ENCODE measurements around the gene SLC5A1. TPM values are rescaled to one million over a fixed set of nuclear protein-coding genes. Genes with fewer than 3 reads are reported as not detected.

SLC5A1 gene
- total and polyA plus RNA-seq, 9 of the 15 experiments (the other 6 are each of a cell fraction or from before 2014, with no cell fraction given) = not detected

GRCh38 chr22:32018056-32018455, 25.0 kb upstream of the SLC5A1 start:
- TF ChIP-seq SMARCE1 (IDR thresholded peaks at IDR 0.05) = no peak
- no peak for TF ChIP-seq MAFF (IDR thresholded peaks at IDR 0.05; ENCODE audit: low read length)
- in situ Hi-C loops (cut with MboI) = no loop called here
- CTCF ChIA-PET (ENCODE audit: low intra/inter-chr PET ratio) = no interaction called here
- Histone ChIP-seq H3K27me3 (ENCODE audit: control insufficient read depth in 2 of 2, insufficient read depth in 2 of 2, low read length in 2 of 2) (no peaks in the 10 kb centered on the region), H3K4me3 (no peak overlapping the region), H3K9me1 (ENCODE audit: control insufficient read depth, insufficient read depth, low read length) (no peaks in the 10 kb centered on the region), H3K9me3 (replicated peaks; ENCODE audit: control insufficient read depth, insufficient read depth, low read depth, low read length) (no peaks in the 10 kb centered on the region), H2AFZ (ENCODE audit: low read depth, low read length) (no peak overlapping the region), H3K4me1 (replicated peaks in 1 of 2; ENCODE audit: control insufficient read depth in 2 of 2, insufficient read depth in 2 of 2, low read length in 2 of 2) (no peaks in the 10 kb centered on the region), H3K4me2 (ENCODE audit: insufficient read depth, low read length) (no peak overlapping the region), H3K27ac (ENCODE audit: extremely low read depth, low read depth, low read length) (no peak overlapping the region), H3K79me2 (ENCODE audit: control insufficient read depth, insufficient read depth, low read length) (no peaks in the 10 kb centered on the region), H3K9ac (ENCODE audit: insufficient read depth in 1 of 2, low read depth in 2 of 2, low read length in 2 of 2) (no peak overlapping the region), H3K36me3 (ENCODE audit: control insufficient read depth, insufficient read depth, low read length) (no peaks in the 10 kb centered on the region), H4K20me1 (replicated peaks; ENCODE audit: control insufficient read depth, insufficient read depth, low read length) (no peaks in the 10 kb centered on the region)
- no TSS peak for BruUV-seq (replicated peaks)
- no peak for ATAC-seq
- intact Hi-C loops (cut with micrococcal nuclease) = no loop called here
- DNase-seq (ENCODE audit: extremely low read depth in 1 of 4, low spot score in 3 of 4) = no peak
- no peak for FAIRE-seq
- 0% methylated on average over 2 of the region's 2 CpGs for WGBS (ENCODE audit: insufficient coverage, low coverage, missing lambda C conversion rate)
- POLR2A ChIA-PET = no interaction called here

- intact Hi-C loops (cut with micrococcal nuclease) = no loop called here
- Histone ChIP-seq H3K4me3 (no peak overlapping the region), H3K36me3 (ENCODE audit: control insufficient read depth, insufficient read depth, low read length) (no peaks in the 10 kb centered on the region), H4K20me1 (replicated peaks; ENCODE audit: control insufficient read depth, insufficient read depth, low read length) (no peaks in the 10 kb centered on the region), H3K4me2 (ENCODE audit: insufficient read depth, low read length) (no peak overlapping the region), H3K27ac (ENCODE audit: extremely low read depth, low read depth, low read length) (no peak overlapping the region), H3K9me1 (ENCODE audit: control insufficient read depth, insufficient read depth, low read length) (no peaks in the 10 kb centered on the region), H2AFZ (ENCODE audit: low read depth, low read length) (no peak overlapping the region), H3K9ac (ENCODE audit: insufficient read depth in 1 of 2, low read depth in 2 of 2, low read length in 2 of 2) (no peak overlapping the region), H3K9me3 (replicated peaks; ENCODE audit: control insufficient read depth, insufficient read depth, low read depth, low read length) (no peaks in the 10 kb centered on the region), H3K79me2 (ENCODE audit: control insufficient read depth, insufficient read depth, low read length) (no peaks in the 10 kb centered on the region), H3K4me1 (replicated peaks in 1 of 2; ENCODE audit: control insufficient read depth in 2 of 2, insufficient read depth in 2 of 2, low read length in 2 of 2) (no peaks in the 10 kb centered on the region), H3K27me3 (ENCODE audit: control insufficient read depth in 2 of 2, insufficient read depth in 2 of 2, low read length in 2 of 2) (no peaks in the 10 kb centered on the region)
- in situ Hi-C loops (cut with MboI) = no loop called here
- ChIA-PET CTCF (ENCODE audit: low intra/inter-chr PET ratio) (no interaction called here), POLR2A (no interaction called here)
- no peak for ATAC-seq
- BruUV-seq (replicated peaks) = no TSS peak
- no peak for FAIRE-seq
- DNase-seq (ENCODE audit: extremely low read depth in 1 of 4, low spot score in 3 of 4) = no peak
- TF ChIP-seq, protein P1, sequence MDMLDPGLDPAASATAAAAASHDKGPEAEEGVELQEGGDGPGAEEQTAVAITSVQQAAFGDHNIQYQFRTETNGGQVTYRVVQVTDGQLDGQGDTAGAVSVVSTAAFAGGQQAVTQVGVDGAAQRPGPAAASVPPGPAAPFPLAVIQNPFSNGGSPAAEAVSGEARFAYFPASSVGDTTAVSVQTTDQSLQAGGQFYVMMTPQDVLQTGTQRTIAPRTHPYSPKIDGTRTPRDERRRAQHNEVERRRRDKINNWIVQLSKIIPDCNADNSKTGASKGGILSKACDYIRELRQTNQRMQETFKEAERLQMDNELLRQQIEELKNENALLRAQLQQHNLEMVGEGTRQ (CRISPR knock-in tag; IDR thresholded peaks at IDR 0.05) = no peak
- TF ChIP-seq MEF2D (tag; conservative IDR thresholded peaks at IDR 0.05; ENCODE audit: low read depth) (0 out of 2 replicates have a peak, but pooled peaks have one; percentile 44), CHD7 (IDR thresholded peaks at IDR 0.05; ENCODE audit: low read depth, low read length) (no peak)
These were observed 22.9 kb upstream of the SLC5A1 start for GRCh38 chr22:32020117-32020516.

Measured in K562 (cell line).